ENCODE data around the gene ACOT4. TPM values are rescaled to one million over a fixed set of nuclear protein-coding genes. Genes with fewer than 3 reads are reported as not detected.

The ACOT4 gene
- total RNA-seq, 4 donors from 2014 or later: 0.48 to 2.0 (median 1.5) TPM

DNA sequence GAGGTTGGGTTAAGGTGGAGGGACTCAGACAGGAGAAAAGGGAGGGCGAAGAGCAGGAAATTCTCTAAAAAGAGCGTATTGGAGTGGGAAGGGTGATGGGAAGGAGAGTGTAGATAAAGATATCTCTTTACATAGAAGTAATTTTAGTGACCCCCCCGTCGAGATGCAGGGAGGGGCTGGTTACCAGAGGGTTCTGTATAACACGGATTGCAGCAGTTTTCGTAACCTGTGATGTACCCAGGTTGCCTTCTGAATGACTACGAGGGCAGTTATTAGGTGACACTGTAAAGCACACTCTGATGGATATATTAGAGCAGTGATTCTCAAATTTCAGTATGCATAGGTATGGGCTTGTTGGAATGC lies 53.6 kb downstream of the ACOT4 start:
- no peaks in the 10 kb centered on the region for H3K27me3 ChIP-seq
- no peaks in the 10 kb centered on the region for H3K9me3 ChIP-seq
- H3K4me1 ChIP-seq: peaks cover 4 to 23% (median 10%) of the 10 kb centered on the region in 3 donors
- TF ChIP-seq, protein P1, sequence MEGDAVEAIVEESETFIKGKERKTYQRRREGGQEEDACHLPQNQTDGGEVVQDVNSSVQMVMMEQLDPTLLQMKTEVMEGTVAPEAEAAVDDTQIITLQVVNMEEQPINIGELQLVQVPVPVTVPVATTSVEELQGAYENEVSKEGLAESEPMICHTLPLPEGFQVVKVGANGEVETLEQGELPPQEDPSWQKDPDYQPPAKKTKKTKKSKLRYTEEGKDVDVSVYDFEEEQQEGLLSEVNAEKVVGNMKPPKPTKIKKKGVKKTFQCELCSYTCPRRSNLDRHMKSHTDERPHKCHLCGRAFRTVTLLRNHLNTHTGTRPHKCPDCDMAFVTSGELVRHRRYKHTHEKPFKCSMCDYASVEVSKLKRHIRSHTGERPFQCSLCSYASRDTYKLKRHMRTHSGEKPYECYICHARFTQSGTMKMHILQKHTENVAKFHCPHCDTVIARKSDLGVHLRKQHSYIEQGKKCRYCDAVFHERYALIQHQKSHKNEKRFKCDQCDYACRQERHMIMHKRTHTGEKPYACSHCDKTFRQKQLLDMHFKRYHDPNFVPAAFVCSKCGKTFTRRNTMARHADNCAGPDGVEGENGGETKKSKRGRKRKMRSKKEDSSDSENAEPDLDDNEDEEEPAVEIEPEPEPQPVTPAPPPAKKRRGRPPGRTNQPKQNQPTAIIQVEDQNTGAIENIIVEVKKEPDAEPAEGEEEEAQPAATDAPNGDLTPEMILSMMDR (IDR thresholded peaks at IDR 0.05): no peak
- TF ChIP-seq POLR2A (IDR thresholded peaks at IDR 0.05): no peak
- intact Hi-C loops (cut with DNase I): no loop called here
- H3K4me3 ChIP-seq: peak overlapping the region; percentile 57 to 87 (median 65)
- 5 to 7% methylated on average over 7 of the region's 7 CpGs for WGBS, 2 donors
- no peaks in the 10 kb centered on the region for H3K36me3 ChIP-seq
- DNase-seq: no peak
- peak overlapping the region; percentile 66 to 91 (median 87) for H3K27ac ChIP-seq

Other genes with a start within 250 kb of the ACOT4 start
- gene NUMB, start 133.3 kb upstream of the ACOT4 start, total RNA-seq: 10 to 100 TPM; 27.7 to 52.8 (median 34.2) TPM
- 10 to 100 TPM; 13.4 to 20.2 (median 15.0) TPM for gene RIOX1, start 100.9 kb upstream of the ACOT4 start, total RNA-seq
- gene ACOT1, start 54.7 kb upstream of the ACOT4 start, total RNA-seq: 1 to 10 TPM; 2.3 to 6.1 (median 4.9) TPM
- gene HEATR4, start 32.9 kb upstream of the ACOT4 start, total RNA-seq: under 1 TPM in 2 of 4 donors, not detected in 2; 0.26 to 0.38 TPM
- 10 to 100 TPM in 3 of 4 donors, 1 to 10 TPM in 1; 4.0 to 23.3 (median 13.8) TPM for gene ACOT2, start 22.7 kb upstream of the ACOT4 start, total RNA-seq
- gene ACOT6, start 20.6 kb downstream of the ACOT4 start, total RNA-seq: not detected
- gene DNAL1, start 53.1 kb downstream of the ACOT4 start, total RNA-seq: 1 to 10 TPM; 1.8 to 6.4 (median 4.1) TPM
- 10 to 100 TPM in 1 of 4 donors, 1 to 10 TPM in 3; 4.2 to 13.9 (median 7.2) TPM for gene PNMA1, start 122.5 kb downstream of the ACOT4 start, total RNA-seq